Kidney (tissue), 14 donors: ENCODE measurements around the gene WDFY2. TPM values are rescaled to one million over a fixed set of nuclear protein-coding genes. Genes with fewer than 3 reads are reported as not detected.

Source experiments
- DNase-seq, 5 donors: peaks; one replicate each; pipeline ENCODE4 v3.0.0-alpha.2; 2013 to 2020
- FAIRE-seq: peaks from 2 replicates; lab custom pipeline; 2012; peaks lifted over from hg19 to GRCh38; lab: Jason Lieb, UNC
- H3K27ac ChIP-seq, 2 donors: one replicate each; pipeline ENCODE4 v1.7.0; 2013; ENCODE audit warnings: low read depth in 2 of 2, low read length in 2 of 2, inconsistent platforms in 1 of 2
- H3K27me3 ChIP-seq: one replicate; pipeline ENCODE4 v1.7.1; 2013; ENCODE audit warnings: low read length, inconsistent platforms; ENCODE audit not compliant: control insufficient read depth, insufficient read depth
- H3K36me3 ChIP-seq, 3 donors: one replicate each; pipeline versions ENCODE4 v1.7.0 to v1.7.1; 2013; ENCODE audit warnings: low read length in 3 of 3, control low read depth in 1 of 3, inconsistent platforms in 1 of 3; ENCODE audit not compliant: insufficient read depth in 3 of 3, control insufficient read depth in 2 of 3
- H3K4me1 ChIP-seq, 3 donors: one replicate each; pipeline versions ENCODE4 v1.7.0 to v1.7.1; 2013; ENCODE audit warnings: low read length in 3 of 3, inconsistent platforms in 1 of 3, low read depth in 1 of 3; ENCODE audit not compliant: control insufficient read depth in 2 of 3, insufficient read depth in 2 of 3
- H3K4me3 ChIP-seq, 3 donors: one replicate each; pipeline versions ENCODE4 v1.7.0 to v1.8.1; 2013; ENCODE audit warnings: low read length in 3 of 3, control low read depth in 1 of 3, inconsistent platforms in 1 of 3
- H3K9ac ChIP-seq, 3 donors: one replicate each; pipeline versions ENCODE4 v1.7.0 to v1.7.1; 2013; ENCODE audit warnings: low read length in 3 of 3, control low read depth in 1 of 3, inconsistent platforms in 1 of 3
- H3K9me3 ChIP-seq, 3 donors: one replicate each; pipeline versions ENCODE4 v1.7.0 to v1.7.1; 2013; ENCODE audit warnings: low read length in 3 of 3, control low read depth in 1 of 3, inconsistent platforms in 1 of 3; ENCODE audit not compliant: control insufficient read depth in 2 of 3, insufficient read depth in 1 of 3
- CTCF ChIP-seq: IDR thresholded peaks from 3 replicates; pipeline ENCODE4 v1.5.1; 2012; ENCODE audit warnings: mild to moderate bottlenecking, moderate library complexity, borderline replicate concordance; ENCODE audit not compliant: insufficient read depth; ENCODE audit errors: extremely low read depth
- intact Hi-C: fragments of 100-400 bp; cut with DNase I; formaldehyde crosslinking; loops from one replicate; pipeline ENCODE4 v1.11.1; 2022
- polyA plus RNA-seq: library from polyadenylated mRNA; stranded (reverse); fragments of 350-450 nt; fragmentation: Illumina TruSeq; extraction: RNeasy Lipid Tissue Mini Kit (QIAGEN cat#74804); gene quantifications from one replicate; pipeline ENCODE4 v1.2.3, GENCODE V29; 2014; ENCODE audit warnings: low read depth, low replicate concordance; ENCODE audit not compliant: insufficient read depth
- total RNA-seq: library from RNA; stranded (reverse); fragmentation: NEBNext Ultra II Directional; extraction: Animal tissue kit (Norgen Biotek cat#: 25700); gene quantifications from one replicate; pipeline ENCODE4 v1.2.1, GENCODE V29; 2021
- donor health status: control.
- donor health status: control.
- donor health status: control.
- donor health status: control.
- donor health status: control.
- donor health status: DM: yes; HTN: yes; CAD: no.
- donor health status: Normal renal cell carcinoma (clear cell type).

Gene WDFY2
- total and polyA plus RNA-seq, 2 donors from 2014 or later, result 4.8 to 13.0 TPM

- no peak for TF ChIP-seq CTCF
- no peak overlapping the region for H3K9ac ChIP-seq
- no peaks in the 10 kb centered on the region for H3K27me3 ChIP-seq
- DNase-seq, result no peak
- H3K27ac ChIP-seq, result no peak overlapping the region
- no peak for FAIRE-seq
- H3K4me3 ChIP-seq, result no peak overlapping the region
- intact Hi-C loops, result no loop called here
- no peaks in the 10 kb centered on the region for H3K9me3 ChIP-seq
- H3K36me3 ChIP-seq, result no peaks in the 10 kb centered on the region
- H3K4me1 ChIP-seq, result no peaks in the 10 kb centered on the region
Measured at GRCh38 chr13:51549050-51549449, 35.2 kb upstream of the WDFY2 start.

DNA sequence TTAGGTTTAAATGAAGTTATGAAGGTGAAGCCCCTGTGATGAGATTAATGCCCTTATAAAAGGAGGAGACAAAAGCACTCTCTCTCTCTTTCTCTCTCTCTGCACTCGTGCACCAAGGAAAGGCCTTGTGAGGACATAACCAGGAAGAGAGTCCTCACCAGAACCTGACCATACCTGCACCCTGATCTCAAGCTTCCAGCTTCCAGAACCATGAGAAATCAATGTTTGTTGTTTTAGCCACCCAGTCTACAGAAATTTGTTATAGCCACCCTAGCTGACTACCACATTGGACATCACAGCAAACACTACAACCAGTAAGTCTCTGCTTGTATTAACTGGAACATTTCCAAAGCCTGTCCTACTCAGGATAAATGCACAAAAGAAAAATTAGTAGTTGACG is 34.7 kb upstream of the WDFY2 start:
- DNase-seq (no peak), FAIRE-seq (no peak)
- intact Hi-C loops, result no loop called here
- Histone ChIP-seq H3K27ac (no peak overlapping the region), H3K36me3 (no peaks in the 10 kb centered on the region), H3K9me3 (no peaks in the 10 kb centered on the region), H3K27me3 (no peaks in the 10 kb centered on the region), H3K9ac (no peak overlapping the region), H3K4me3 (no peak overlapping the region), H3K4me1 (no peaks in the 10 kb centered on the region)
- no peak for TF ChIP-seq CTCF

DNA sequence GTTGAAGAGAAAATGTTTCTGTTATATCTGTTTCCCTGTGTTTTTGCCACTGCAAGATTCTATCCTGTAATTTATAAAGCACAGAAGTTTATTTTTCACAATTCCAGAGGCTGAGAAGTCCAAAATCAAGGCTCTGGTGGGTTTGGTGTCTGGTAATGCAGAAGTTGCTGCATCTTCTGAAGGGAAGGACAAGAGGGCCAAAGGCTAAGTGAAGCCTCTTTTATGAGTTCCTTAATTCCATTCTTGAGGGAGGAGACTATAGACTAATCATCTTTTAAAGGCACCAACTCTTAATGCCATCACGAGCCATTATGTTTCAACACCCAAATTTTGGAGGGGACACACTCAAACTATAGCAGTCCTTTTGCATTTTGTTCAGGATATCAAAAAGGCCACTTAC is 34.1 kb upstream of the WDFY2 start:
- Histone ChIP-seq H3K9ac (no peak overlapping the region), H3K4me1 (peaks cover 0 to 6% (median 0%) of the 10 kb centered on the region in 3 donors), H3K36me3 (no peaks in the 10 kb centered on the region), H3K9me3 (no peaks in the 10 kb centered on the region), H3K4me3 (no peak overlapping the region), H3K27ac (no peak overlapping the region), H3K27me3 (no peaks in the 10 kb centered on the region)
- intact Hi-C loops, result no loop called here
- DNase-seq (no peak), FAIRE-seq (no peak)
- no peak for TF ChIP-seq CTCF

DNA sequence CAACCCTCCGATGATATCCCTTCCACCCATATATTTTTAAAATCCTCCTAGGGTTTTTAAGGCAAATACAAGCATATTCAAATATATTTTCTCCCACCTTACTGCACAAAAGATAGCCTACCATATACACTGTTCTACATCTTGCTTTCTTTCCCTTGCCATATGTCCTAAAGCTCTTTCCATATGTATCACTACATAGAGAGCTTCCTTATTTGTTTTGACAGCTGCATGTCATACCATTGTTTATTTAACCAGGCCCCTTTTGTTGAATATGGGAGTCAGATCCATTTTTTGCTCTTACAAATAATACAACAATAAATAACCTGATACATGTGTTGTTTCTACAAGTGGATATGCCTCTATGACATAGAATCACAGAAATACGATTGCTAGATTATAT is 32.8 kb upstream of the WDFY2 start:
- H3K27me3 ChIP-seq, result no peaks in the 10 kb centered on the region
- H3K27ac ChIP-seq, result no peak overlapping the region
- intact Hi-C loops, result no loop called here
- H3K36me3 ChIP-seq, result no peaks in the 10 kb centered on the region
- peaks cover 0 to 6% (median 0%) of the 10 kb centered on the region in 3 donors for H3K4me1 ChIP-seq
- H3K4me3 ChIP-seq, result no peak overlapping the region
- H3K9ac ChIP-seq, result no peak overlapping the region
- H3K9me3 ChIP-seq, result no peaks in the 10 kb centered on the region
- no peak for TF ChIP-seq CTCF
- DNase-seq (no peak), FAIRE-seq (no peak)
